HEK293 (cell line): Measurements from ENCODE around the gene TAS2R60.

Experiments used
- CTCF ChIA-PET: fragments of 350-600 bp; formaldehyde crosslinking; extraction: SDS; loops from one replicate; lab custom pipeline; 2021; ENCODE audit warnings: antibody characterized with exemption; lab: Yijun Ruan, JAX
- POLR2A ChIA-PET: fragments of 300-600 bp; formaldehyde crosslinking; extraction: SDS; loops from one replicate; lab custom pipeline; 2020; ENCODE audit warnings: antibody characterized with exemption, inconsistent platforms; lab: Yijun Ruan, JAX
- H3K27ac ChIP-seq: fragments of 200-500 bp; sonication (Bioruptor generic); 2 replicates; pipeline ENCODE4 v1.5.1; 2014; ENCODE audit warnings: low read depth, low read length, control low read depth, inconsistent platforms; ENCODE audit errors: extremely low read depth
- H3K36me3 ChIP-seq, 2 experiments: fragments of 200-500 bp in 1 of 2; sonication (Bioruptor generic) in 1 of 2; 1 replicate in 1 of 2; 2 replicates in 1 of 2; pipeline ENCODE4 v1.5.1; 2014 to 2017; ENCODE audit warnings: inconsistent platforms in 2 of 2, low read length in 2 of 2; ENCODE audit not compliant: control insufficient read depth in 2 of 2, insufficient read depth in 1 of 2
- H3K4me1 ChIP-seq: fragments of 200-500 bp; sonication (Bioruptor generic); 2 replicates; pipeline ENCODE4 v1.5.1; 2014; ENCODE audit warnings: mild to moderate bottlenecking, low read length, inconsistent platforms; ENCODE audit not compliant: control insufficient read depth, insufficient read depth
- H3K4me3 ChIP-seq: 2 replicates; pipeline ENCODE4 v1.5.1; 2011; ENCODE audit warnings: low read depth, mild to moderate bottlenecking, control low read depth, low read length, moderate library complexity
- H3K9me3 ChIP-seq: fragments of 200-500 bp; sonication (Bioruptor generic); 2 replicates; pipeline ENCODE4 v1.5.1; 2014; ENCODE audit warnings: low read depth, low read length, inconsistent platforms; ENCODE audit not compliant: control insufficient read depth, insufficient read depth
- BCL11B ChIP-seq: fragments of 450-650 bp; formaldehyde crosslinking; IDR thresholded peaks from 2 replicates; pipeline ENCODE4 v1.5.1; 2016; ENCODE audit warnings: low read depth, missing biosample characterization, missing genetic modification characterization
- HOXC10 ChIP-seq: sonication (generic); formaldehyde crosslinking; IDR thresholded peaks from 2 replicates; pipeline ENCODE4 v1.8.1; 2023; ENCODE audit warnings: mild to moderate bottlenecking, missing genetic modification reagents
- IKZF3 ChIP-seq: fragments of 450-650 bp; IDR thresholded peaks from 2 replicates; pipeline ENCODE4 v1.5.0; 2018; ENCODE audit warnings: missing biosample characterization, mild to moderate bottlenecking, missing genetic modification characterization, moderate library complexity
- OSR2 ChIP-seq: fragments of 450-650 bp; formaldehyde crosslinking; IDR thresholded peaks from 2 replicates; pipeline ENCODE4 v1.5.1; 2016; ENCODE audit warnings: missing biosample characterization, missing genetic modification characterization
- PRDM10 ChIP-seq: fragments of 450-650 bp; formaldehyde crosslinking; IDR thresholded peaks from 2 replicates; pipeline ENCODE4 v1.5.1; 2016; ENCODE audit warnings: missing biosample characterization, missing genetic modification characterization
- REST ChIP-seq: fragments of 450-650 bp; formaldehyde crosslinking; IDR thresholded peaks from 2 replicates; pipeline ENCODE4 v1.5.1; 2016; ENCODE audit warnings: missing biosample characterization, missing genetic modification characterization
- YY2 ChIP-seq: fragments of 450-650 bp; formaldehyde crosslinking; IDR thresholded peaks from 2 replicates; pipeline ENCODE4 v1.5.1; 2016; ENCODE audit warnings: missing biosample characterization, missing genetic modification characterization
- ZBTB17 ChIP-seq: fragments of 450-650 bp; formaldehyde crosslinking; IDR thresholded peaks from 2 replicates; pipeline ENCODE4 v1.5.1; 2016; ENCODE audit warnings: missing biosample characterization, missing genetic modification characterization
- ZBTB44 ChIP-seq: fragments of 450-650 bp; IDR thresholded peaks from 2 replicates; pipeline ENCODE4 v1.5.1; 2018; ENCODE audit warnings: missing biosample characterization, mild to moderate bottlenecking, missing genetic modification characterization
- ZFHX2 ChIP-seq: fragments of 450-650 bp; formaldehyde crosslinking; conservative IDR thresholded peaks from 2 replicates; pipeline ENCODE4 v1.5.1; 2016; ENCODE audit warnings: missing biosample characterization, missing genetic modification characterization
- ZNF132 ChIP-seq: fragments of 450-650 bp; formaldehyde crosslinking; IDR thresholded peaks from 2 replicates; pipeline ENCODE4 v1.5.1; 2017; ENCODE audit warnings: missing biosample characterization, missing genetic modification characterization, borderline replicate concordance
- ZNF16 ChIP-seq: fragments of 450-650 bp; formaldehyde crosslinking; IDR thresholded peaks from 2 replicates; pipeline ENCODE4 v1.5.1; 2016; ENCODE audit warnings: low read depth, missing biosample characterization, missing genetic modification characterization
- ZNF18 ChIP-seq: fragments of 450-650 bp; formaldehyde crosslinking; IDR thresholded peaks from 2 replicates; pipeline ENCODE4 v1.5.1; 2016; ENCODE audit warnings: missing biosample characterization, missing genetic modification characterization
- ZNF202 ChIP-seq: fragments of 450-650 bp; formaldehyde crosslinking; IDR thresholded peaks from 2 replicates; pipeline ENCODE4 v1.5.1; 2016; ENCODE audit warnings: missing biosample characterization, missing genetic modification characterization, borderline replicate concordance
- ZNF311 ChIP-seq: fragments of 450-650 bp; formaldehyde crosslinking; IDR thresholded peaks from 2 replicates; pipeline ENCODE4 v1.5.1; 2017; ENCODE audit warnings: missing biosample characterization, missing genetic modification characterization, borderline replicate concordance
- ZNF335 ChIP-seq: fragments of 450-650 bp; formaldehyde crosslinking; conservative IDR thresholded peaks from 2 replicates; pipeline ENCODE4 v1.5.1; 2016; ENCODE audit warnings: missing biosample characterization, missing genetic modification characterization
- ZNF423 ChIP-seq: fragments of 450-650 bp; formaldehyde crosslinking; IDR thresholded peaks from 2 replicates; pipeline ENCODE4 v1.5.1; 2016; ENCODE audit warnings: missing biosample characterization, missing genetic modification characterization
- ZNF544 ChIP-seq: fragments of 450-650 bp; formaldehyde crosslinking; IDR thresholded peaks from 2 replicates; pipeline ENCODE4 v1.5.0; 2017; ENCODE audit warnings: missing biosample characterization, missing genetic modification characterization
- ZNF571 ChIP-seq: fragments of 450-650 bp; formaldehyde crosslinking; IDR thresholded peaks from 2 replicates; pipeline ENCODE4 v1.5.0; 2017; ENCODE audit warnings: missing biosample characterization, missing genetic modification characterization
- ZNF585B ChIP-seq: fragments of 450-650 bp; formaldehyde crosslinking; IDR thresholded peaks from 2 replicates; pipeline ENCODE4 v1.5.1; 2016; ENCODE audit warnings: missing biosample characterization, missing genetic modification characterization
- ZNF692 ChIP-seq: fragments of 450-650 bp; formaldehyde crosslinking; IDR thresholded peaks from 2 replicates; pipeline ENCODE4 v1.5.1; 2016; ENCODE audit warnings: missing biosample characterization, missing genetic modification characterization
- ZNF843 ChIP-seq: fragments of 450-650 bp; formaldehyde crosslinking; IDR thresholded peaks from 2 replicates; pipeline ENCODE4 v1.5.1; 2016; ENCODE audit warnings: missing biosample characterization, missing genetic modification characterization

The TAS2R60 gene

GRCh38 chr7:143451122-143451521 is 7.9 kb downstream of the TAS2R60 start (continued):
- TF ChIP-seq ZNF692 (tag by site-specific recombination) (no peak), YY2 (tag by site-specific recombination) (no peak), ZBTB17 (tag by site-specific recombination) (no peak), ZNF544 (tag by site-specific recombination) (no peak), ZNF18 (tag by site-specific recombination) (no peak), ZNF16 (tag by site-specific recombination) (no peak), REST (tag by site-specific recombination) (no peak)

- no peaks in the 10 kb centered on the region for H3K36me3 ChIP-seq
- CTCF ChIA-PET = no interaction called here
- POLR2A ChIA-PET = no interaction called here
- no peak overlapping the region for H3K27ac ChIP-seq
- H3K4me3 ChIP-seq = no peak overlapping the region
- no peaks in the 10 kb centered on the region for H3K4me1 ChIP-seq
- TF ChIP-seq ZFHX2 (no peak), ZNF202 (tag by site-specific recombination) (no peak), ZBTB44 (tag by site-specific recombination) (no peak), ZNF544 (tag by site-specific recombination) (no peak)
- H3K9me3 ChIP-seq = no peaks in the 10 kb centered on the region
Measured at GRCh38 chr7:143451746-143452145, 8.5 kb downstream of the TAS2R60 start.

GRCh38 chr7:143452495-143452894 is 9.2 kb downstream of the TAS2R60 start:
- Histone ChIP-seq H3K9me3 (no peaks in the 10 kb centered on the region), H3K4me3 (no peak overlapping the region), H3K4me1 (no peaks in the 10 kb centered on the region), H3K27ac (no peak overlapping the region), H3K36me3 (no peaks in the 10 kb centered on the region)
- no peak for TF ChIP-seq ZNF202 (tag by site-specific recombination)
- no peak for TF ChIP-seq IKZF3 (tag by site-specific recombination)
- no peak for TF ChIP-seq ZNF843
- TF ChIP-seq ZNF423 (tag by site-specific recombination) = no peak
- TF ChIP-seq ZNF571 = no peak
- TF ChIP-seq ZNF585B (tag by site-specific recombination) = no peak
- TF ChIP-seq PRDM10 = no peak
- no peak for TF ChIP-seq ZNF335 (tag by site-specific recombination)
- TF ChIP-seq HOXC10 (CRISPR knock-in tag) = no peak
- no peak for TF ChIP-seq BCL11B (tag by site-specific recombination)
- no peak for TF ChIP-seq OSR2 (tag by site-specific recombination)
- TF ChIP-seq ZNF311 (tag by site-specific recombination) = no peak
- TF ChIP-seq ZNF132 (tag by site-specific recombination) = no peak
- POLR2A ChIA-PET = no interaction called here
- CTCF ChIA-PET = no interaction called here
